ENCODE measurements around the gene GDI2. TPM values are rescaled to one million over a fixed set of nuclear protein-coding genes. Genes with fewer than 3 reads are reported as not detected.

Gene GDI2
- total and polyA plus RNA-seq, 2 of the 13 experiments (the other 11 are each of a cell fraction or from before 2014, with no cell fraction given), result 153 to 477 TPM

DNA sequence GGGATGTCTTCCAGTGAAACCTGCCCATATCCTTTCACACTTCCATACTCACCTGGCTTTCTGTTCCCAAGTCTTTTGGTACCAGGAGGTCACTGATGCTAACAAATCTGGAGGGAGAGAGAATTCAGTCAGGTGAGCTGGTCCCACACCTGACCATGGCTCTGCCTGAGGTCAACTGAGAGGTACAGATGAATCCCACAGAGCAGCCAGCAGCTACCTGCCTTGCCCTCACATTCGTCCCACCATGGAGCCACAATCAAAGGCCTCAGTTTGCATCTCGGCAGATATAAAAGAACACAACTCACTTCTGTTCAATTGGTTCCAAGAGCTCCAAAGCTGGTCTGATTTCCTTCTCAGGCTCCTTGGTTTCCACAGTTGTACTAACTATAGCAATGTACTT, 47.0 kb downstream of the GDI2 start:
- peak; percentile 29; the same call in 1 of the 2 replicates for TF ChIP-seq POLR2G (IDR thresholded peaks at IDR 0.05; ENCODE audit: low read depth, low read length)
- TF ChIP-seq ADNP (CRISPR knock-in tag; IDR thresholded peaks at IDR 0.05), result no peak
- no peak for DNase-seq (ENCODE audit: low spot score)
- no peaks in the 10 kb centered on the region for H3K27me3 ChIP-seq (ENCODE audit: control insufficient read depth in 1 of 2, insufficient read depth in 2 of 2, low read length in 2 of 2)
- intact Hi-C loops (cut with micrococcal nuclease; ENCODE audit: unreplicated experiment), result no loop called here
- no peak overlapping the region for H3K9ac ChIP-seq (ENCODE audit: insufficient read depth, low read depth, low read length)
- peaks cover 21 to 77% of the 10 kb centered on the region in 2 experiments for H3K36me3 ChIP-seq (replicated peaks in 1 of 2; ENCODE audit: control insufficient read depth in 1 of 2, insufficient read depth in 2 of 2, low read length in 2 of 2)
- H3K9me3 ChIP-seq (ENCODE audit: low read length), result no peaks in the 10 kb centered on the region
- peak; percentile 11; the same call in 2 of the 3 replicates for ATAC-seq
- ChIA-PET POLR2A (no interaction called here), CTCF (ENCODE audit: low intra/inter-chr PET ratio, low total read pairs) (no interaction called here)
- H3K4me3 ChIP-seq (replicated peaks in 1 of 3; ENCODE audit: insufficient read depth in 1 of 3, low read depth in 2 of 3, low read length in 3 of 3), result no peak overlapping the region
- in situ Hi-C loops (cut with HindIII; ENCODE audit: extremely low pct_ligation_motif_present, low pct_unique_long_range_greater_than_20kb), result no loop called here
- peaks cover 9% of the 10 kb centered on the region for H3K79me2 ChIP-seq (ENCODE audit: insufficient read depth, low read length)
- no peak overlapping the region for H3K27ac ChIP-seq (ENCODE audit: extremely low read length, insufficient read depth, low read length)
- FAIRE-seq, result no peak
- H3K4me2 ChIP-seq (ENCODE audit: low read depth, low read length), result no peak overlapping the region
- peaks cover 27% of the 10 kb centered on the region for H4K20me1 ChIP-seq (ENCODE audit: insufficient read depth, low read length)
- no TSS peak for BruUV-seq (replicated peaks)
- peaks cover 14% of the 10 kb centered on the region for H3K4me1 ChIP-seq (ENCODE audit: insufficient read depth, low read length)
- WGBS (ENCODE audit: low lambda C conversion rate), result 93% methylated on average over 2 of the region's 2 CpGs
- H2AFZ ChIP-seq (ENCODE audit: low read length), result no peak overlapping the region

DNA sequence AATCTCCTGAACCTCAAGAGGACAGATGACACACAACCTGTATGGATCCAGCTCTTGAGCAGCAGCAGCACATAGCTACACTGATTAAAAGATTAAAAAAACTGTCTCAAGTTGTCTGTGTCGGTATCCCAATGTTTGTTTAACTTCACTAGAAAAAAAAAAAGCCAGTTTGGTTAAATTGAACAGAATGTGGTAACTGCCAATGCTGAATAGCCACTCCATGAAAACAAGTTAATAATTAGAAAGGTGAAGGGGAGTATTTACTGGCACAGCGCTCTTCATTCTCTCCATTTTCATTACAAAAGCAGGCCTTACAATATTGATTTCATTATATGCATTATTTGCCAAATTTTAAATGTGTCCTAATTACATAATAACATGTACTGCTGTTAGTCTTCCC, 47.6 kb downstream of the GDI2 start:
- intact Hi-C loops (cut with micrococcal nuclease; ENCODE audit: unreplicated experiment) (no loop called here), in situ Hi-C loops (cut with HindIII; ENCODE audit: extremely low pct_ligation_motif_present, low pct_unique_long_range_greater_than_20kb) (no loop called here)
- Histone ChIP-seq H3K4me2 (ENCODE audit: low read depth, low read length) (no peak overlapping the region), H3K36me3 (replicated peaks in 1 of 2; ENCODE audit: control insufficient read depth in 1 of 2, insufficient read depth in 2 of 2, low read length in 2 of 2) (peaks cover 21 to 80% of the 10 kb centered on the region in 2 experiments), H4K20me1 (ENCODE audit: insufficient read depth, low read length) (peaks cover 27% of the 10 kb centered on the region), H3K27me3 (ENCODE audit: control insufficient read depth in 1 of 2, insufficient read depth in 2 of 2, low read length in 2 of 2) (no peaks in the 10 kb centered on the region), H3K4me3 (replicated peaks in 1 of 3; ENCODE audit: insufficient read depth in 1 of 3, low read depth in 2 of 3, low read length in 3 of 3) (no peak overlapping the region), H3K9ac (ENCODE audit: insufficient read depth, low read depth, low read length) (no peak overlapping the region), H3K9me3 (ENCODE audit: low read length) (no peaks in the 10 kb centered on the region), H2AFZ (ENCODE audit: low read length) (no peak overlapping the region), H3K79me2 (ENCODE audit: insufficient read depth, low read length) (peaks cover 7% of the 10 kb centered on the region), H3K27ac (ENCODE audit: extremely low read length, insufficient read depth, low read length) (no peak overlapping the region), H3K4me1 (ENCODE audit: insufficient read depth, low read length) (peaks cover 14% of the 10 kb centered on the region)
- no peak for FAIRE-seq
- WGBS (ENCODE audit: low lambda C conversion rate), result 99% methylated on average over 2 of the region's 2 CpGs
- ATAC-seq, result no peak
- ChIA-PET POLR2A (no interaction called here), CTCF (ENCODE audit: low intra/inter-chr PET ratio, low total read pairs) (no interaction called here)
- BruUV-seq (replicated peaks), result TSS peak; percentile 54
- DNase-seq (ENCODE audit: low spot score), result no peak
- TF ChIP-seq ZNF10 (CRISPR knock-in tag; IDR thresholded peaks at IDR 0.05; ENCODE audit: borderline replicate concordance, low read depth), result no peak
- TF ChIP-seq, protein P1, sequence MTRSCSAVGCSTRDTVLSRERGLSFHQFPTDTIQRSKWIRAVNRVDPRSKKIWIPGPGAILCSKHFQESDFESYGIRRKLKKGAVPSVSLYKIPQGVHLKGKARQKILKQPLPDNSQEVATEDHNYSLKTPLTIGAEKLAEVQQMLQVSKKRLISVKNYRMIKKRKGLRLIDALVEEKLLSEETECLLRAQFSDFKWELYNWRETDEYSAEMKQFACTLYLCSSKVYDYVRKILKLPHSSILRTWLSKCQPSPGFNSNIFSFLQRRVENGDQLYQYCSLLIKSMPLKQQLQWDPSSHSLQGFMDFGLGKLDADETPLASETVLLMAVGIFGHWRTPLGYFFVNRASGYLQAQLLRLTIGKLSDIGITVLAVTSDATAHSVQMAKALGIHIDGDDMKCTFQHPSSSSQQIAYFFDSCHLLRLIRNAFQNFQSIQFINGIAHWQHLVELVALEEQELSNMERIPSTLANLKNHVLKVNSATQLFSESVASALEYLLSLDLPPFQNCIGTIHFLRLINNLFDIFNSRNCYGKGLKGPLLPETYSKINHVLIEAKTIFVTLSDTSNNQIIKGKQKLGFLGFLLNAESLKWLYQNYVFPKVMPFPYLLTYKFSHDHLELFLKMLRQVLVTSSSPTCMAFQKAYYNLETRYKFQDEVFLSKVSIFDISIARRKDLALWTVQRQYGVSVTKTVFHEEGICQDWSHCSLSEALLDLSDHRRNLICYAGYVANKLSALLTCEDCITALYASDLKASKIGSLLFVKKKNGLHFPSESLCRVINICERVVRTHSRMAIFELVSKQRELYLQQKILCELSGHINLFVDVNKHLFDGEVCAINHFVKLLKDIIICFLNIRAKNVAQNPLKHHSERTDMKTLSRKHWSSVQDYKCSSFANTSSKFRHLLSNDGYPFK (CRISPR knock-in tag; IDR thresholded peaks at IDR 0.05; ENCODE audit: borderline replicate concordance), result no peak
- TF ChIP-seq ZNF713 (CRISPR knock-in tag; IDR thresholded peaks at IDR 0.05), result no peak
- TF ChIP-seq HMG20B (CRISPR knock-in tag; conservative IDR thresholded peaks at IDR 0.05), result no peak
- TF ChIP-seq MED1 (CRISPR knock-in tag; IDR thresholded peaks at IDR 0.05), result no peak
- TF ChIP-seq ZNF788 (CRISPR knock-in tag; IDR thresholded peaks at IDR 0.05; ENCODE audit: borderline replicate concordance), result no peak
- no peak for TF ChIP-seq IRX3 (CRISPR knock-in tag; IDR thresholded peaks at IDR 0.05; ENCODE audit: borderline replicate concordance, low read depth)
- no peak for TF ChIP-seq ETV6 (CRISPR knock-in tag; conservative IDR thresholded peaks at IDR 0.05)
- TF ChIP-seq, protein P2, sequence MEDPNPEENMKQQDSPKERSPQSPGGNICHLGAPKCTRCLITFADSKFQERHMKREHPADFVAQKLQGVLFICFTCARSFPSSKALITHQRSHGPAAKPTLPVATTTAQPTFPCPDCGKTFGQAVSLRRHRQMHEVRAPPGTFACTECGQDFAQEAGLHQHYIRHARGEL (CRISPR knock-in tag; IDR thresholded peaks at IDR 0.05), result no peak
- TF ChIP-seq, protein P3, sequence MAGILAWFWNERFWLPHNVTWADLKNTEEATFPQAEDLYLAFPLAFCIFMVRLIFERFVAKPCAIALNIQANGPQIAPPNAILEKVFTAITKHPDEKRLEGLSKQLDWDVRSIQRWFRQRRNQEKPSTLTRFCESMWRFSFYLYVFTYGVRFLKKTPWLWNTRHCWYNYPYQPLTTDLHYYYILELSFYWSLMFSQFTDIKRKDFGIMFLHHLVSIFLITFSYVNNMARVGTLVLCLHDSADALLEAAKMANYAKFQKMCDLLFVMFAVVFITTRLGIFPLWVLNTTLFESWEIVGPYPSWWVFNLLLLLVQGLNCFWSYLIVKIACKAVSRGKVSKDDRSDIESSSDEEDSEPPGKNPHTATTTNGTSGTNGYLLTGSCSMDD (CRISPR knock-in tag; IDR thresholded peaks at IDR 0.05), result no peak
- no peak for TF ChIP-seq ZNF484 (CRISPR knock-in tag; IDR thresholded peaks at IDR 0.05; ENCODE audit: borderline replicate concordance, low read depth)
- no peak for TF ChIP-seq NKX3-1 (CRISPR knock-in tag; IDR thresholded peaks at IDR 0.05)
- no peak for TF ChIP-seq ZBTB42 (CRISPR knock-in tag; IDR thresholded peaks at IDR 0.05)
- TF ChIP-seq ZNF292 (CRISPR knock-in tag; IDR thresholded peaks at IDR 0.05; ENCODE audit: borderline replicate concordance, low read depth), result no peak
